Breast epithelium (tissue), 3 donors: Measurements from ENCODE around the gene PCBP4.

Experiments
- CTCF ChIP-seq, 3 donors: fragments of 450-650 bp; IDR thresholded peaks; one replicate each; pipeline ENCODE4 v1.5.1; 2016 to 2017; ENCODE audit warnings: antibody characterized with exemption in 3 of 3, mild to moderate bottlenecking in 3 of 3, moderate library complexity in 3 of 3
- POLR2A ChIP-seq: fragments of 450-650 bp; IDR thresholded peaks from one replicate; pipeline ENCODE4 v1.6.1; 2016; ENCODE audit warnings: antibody characterized with exemption, mild to moderate bottlenecking, moderate library complexity
- POLR2AphosphoS5 ChIP-seq, 3 donors: sonication (generic); formaldehyde crosslinking; IDR thresholded peaks; one replicate each; pipeline ENCODE4 v1.6.1; 2017; ENCODE audit warnings: antibody characterized with exemption in 3 of 3

GRCh38 chr3:51978143-51978502, 10.9 kb upstream of the PCBP4 start:
- TF ChIP-seq CTCF (IDR thresholded peaks at IDR 0.05) (no peak), POLR2A (no peak), POLR2AphosphoS5 (IDR thresholded peaks at IDR 0.05) (no peak)
